Lower leg skin (tissue), 4 donors: ENCODE measurements around the gene FGF2. TPM values are rescaled to one million over a fixed set of nuclear protein-coding genes. Genes with fewer than 3 reads are reported as not detected.
"Not testable (repeated sequence)": the region's sequence is repeated elsewhere in the genome, so short reads cannot be mapped to it uniquely, and the experiment has no call there.

Experiments
- DNase-seq, 2 donors: peaks; one replicate each; pipeline ENCODE4 v3.0.0-alpha.2; 2019; ENCODE audit warnings: low spot score in 2 of 2
- H3K4me3 ChIP-seq: fragments of 200-600 bp; sonication (generic); 2 replicates; pipeline ENCODE4 v1.5.1; 2017; ENCODE audit warnings: mild to moderate bottlenecking, low read depth; ENCODE audit not compliant: poor library complexity, severe bottlenecking
- CTCF ChIP-seq, 3 donors: fragments of 450-650 bp; IDR thresholded peaks; one replicate each; pipeline ENCODE4 v1.5.1; 2016; ENCODE audit warnings: antibody characterized with exemption in 3 of 3, mild to moderate bottlenecking in 3 of 3, moderate library complexity in 2 of 3
- POLR2A ChIP-seq, 2 donors: fragments of 450-650 bp; IDR thresholded peaks; one replicate each; pipeline ENCODE4 v1.6.1; 2016 to 2017; ENCODE audit warnings: antibody characterized with exemption in 2 of 2, mild to moderate bottlenecking in 1 of 2, moderate library complexity in 1 of 2
- WGBS, 2 donors: methylation state at CpG; one replicate each; pipeline ENCODE4 v1.1.5; 2018; 5-methylcytosine and 5-hydroxymethylcytosine counted together
- intact Hi-C: fragments of 100-400 bp; cut with DNase I; formaldehyde crosslinking; loops from one replicate; pipeline ENCODE4 v1.15.0; 2023; ENCODE audit warnings: low total_unique reads
- total RNA-seq, 4 donors: library from RNA; depleted of rRNA; stranded (reverse); fragments of >200 nt; gene quantifications; one replicate each; pipeline ENCODE4 v1.1.0, GENCODE V29; 2016

Gene FGF2
- total RNA-seq, 4 donors from 2014 or later: 4.8 to 6.1 (median 5.0) TPM

DNA sequence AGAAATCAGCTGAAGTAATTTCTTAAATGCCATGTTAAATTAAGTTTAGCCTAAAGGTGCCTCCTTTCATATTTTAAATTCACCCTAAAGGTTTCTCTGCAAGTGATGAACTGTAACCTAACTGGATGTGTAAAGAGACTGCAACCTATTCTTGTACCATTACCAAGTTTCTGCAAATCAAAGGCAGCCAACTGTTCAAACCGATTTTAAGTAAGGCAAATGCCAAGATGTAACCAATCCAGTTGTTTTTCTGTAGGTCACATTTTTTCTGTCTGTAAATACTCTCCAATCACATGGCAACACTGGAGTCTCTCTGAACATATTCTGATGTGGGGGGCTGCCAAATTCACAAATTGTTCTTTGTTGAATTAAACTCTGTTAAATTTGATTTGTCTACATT is 42.4 kb upstream of the FGF2 start:
- TF ChIP-seq POLR2A (IDR thresholded peaks at IDR 0.05): no peak
- TF ChIP-seq CTCF (IDR thresholded peaks at IDR 0.05): no peak
- intact Hi-C loops: no loop called here
- 13 to 21% methylated on average over 1 of the region's 1 CpG for WGBS, 2 donors
- H3K4me3 ChIP-seq: no peak overlapping the region
- no peak for DNase-seq

- intact Hi-C loops: no loop called here
- TF ChIP-seq POLR2A (IDR thresholded peaks at IDR 0.05): no peak
- no peak for TF ChIP-seq CTCF (IDR thresholded peaks at IDR 0.05)
- H3K4me3 ChIP-seq: no peak overlapping the region
- whole genome bisulfite sequencing, 2 donors: 93 to 98% methylated on average over 2 of the region's 2 CpGs
- DNase-seq: no peak
Measured at GRCh38 chr4:122785099-122785498, 41.5 kb upstream of the FGF2 start.

- 96 to 97% methylated on average over 4 of the region's 4 CpGs for WGBS, 2 donors
- intact Hi-C loops, DNase-seq, H3K4me3 ChIP-seq: not testable (repeated sequence)
Measured at GRCh38 chr4:122786296-122786695, 40.3 kb upstream of the FGF2 start.

DNA sequence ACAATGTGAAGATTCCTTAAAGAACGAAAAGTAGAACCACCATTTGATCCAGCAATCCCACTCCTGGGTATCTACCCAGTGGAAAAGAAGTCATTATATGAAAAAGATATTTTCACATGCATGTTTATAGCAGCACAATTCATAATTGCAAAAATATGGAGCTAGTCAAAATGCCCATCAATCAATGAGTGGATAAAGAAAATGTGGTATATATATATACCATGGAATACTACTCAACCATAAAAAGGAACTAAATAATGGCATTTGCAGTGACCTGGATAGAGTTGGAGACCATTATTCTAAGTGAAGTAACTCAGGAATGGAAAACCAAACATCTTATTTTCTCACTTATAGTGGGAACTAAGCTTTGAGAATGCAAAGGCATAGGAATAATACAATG is 39.7 kb upstream of the FGF2 start:
- WGBS, 2 donors: 94 to 95% methylated on average over 1 of the region's 1 CpG
- DNase-seq, H3K4me3 ChIP-seq, intact Hi-C loops: not testable (repeated sequence)

- H3K4me3 ChIP-seq: no peak overlapping the region
- 72 to 79% methylated on average over 1 of the region's 1 CpG for WGBS, 2 donors
- TF ChIP-seq POLR2A (IDR thresholded peaks at IDR 0.05) (no peak), CTCF (IDR thresholded peaks at IDR 0.05) (no peak)
- intact Hi-C loops: no loop called here
- no peak for DNase-seq
Measured at GRCh38 chr4:122787940-122788339, 38.7 kb upstream of the FGF2 start.

DNA sequence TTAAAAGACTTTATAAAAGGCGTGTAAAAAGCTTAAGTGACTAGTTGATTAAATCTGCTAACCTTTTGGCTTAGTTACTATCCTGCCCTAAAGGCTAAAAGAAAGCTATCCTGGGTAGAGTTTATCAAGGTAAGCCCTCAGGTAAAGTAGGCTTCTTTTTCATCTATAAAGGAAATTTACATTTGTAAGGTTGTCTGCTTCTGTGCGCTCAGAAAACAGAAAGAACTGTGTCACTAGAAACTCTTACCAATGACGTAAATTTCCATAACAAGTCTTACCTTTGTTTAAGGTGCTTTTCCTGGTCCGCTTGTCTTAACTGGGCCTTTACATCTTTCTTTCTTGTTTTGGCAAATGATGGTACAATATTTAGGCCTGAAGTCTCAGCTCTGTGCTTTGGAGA is 37.7 kb upstream of the FGF2 start:
- TF ChIP-seq POLR2A (IDR thresholded peaks at IDR 0.05) (no peak), CTCF (IDR thresholded peaks at IDR 0.05) (no peak)
- WGBS, 2 donors: 94 to 95% methylated on average over 4 of the region's 4 CpGs
- no peak for DNase-seq
- intact Hi-C loops: no loop called here
- H3K4me3 ChIP-seq: no peak overlapping the region

- intact Hi-C loops: no loop called here
- no peak for DNase-seq
- TF ChIP-seq CTCF (IDR thresholded peaks at IDR 0.05): no peak
- TF ChIP-seq POLR2A (IDR thresholded peaks at IDR 0.05): no peak
- H3K4me3 ChIP-seq: no peak overlapping the region
Measured at GRCh38 chr4:122793811-122794210, 32.8 kb upstream of the FGF2 start.
